Esophagus (tissue), 2 donors: ENCODE measurements around the gene BMP5. TPM values are rescaled to one million over a fixed set of nuclear protein-coding genes. Genes with fewer than 3 reads are reported as not detected.
"Not testable (repeated sequence)": the region's sequence is repeated elsewhere in the genome, so short reads cannot be mapped to it uniquely, and the experiment has no call there.

ENCODE experiments used
- H3K27ac ChIP-seq, 2 donors: one replicate each; pipeline ENCODE4 v1.5.1; 2013; ENCODE audit warnings: low read depth in 2 of 2, mild to moderate bottlenecking in 2 of 2, inconsistent platforms in 1 of 2, low read length in 1 of 2, moderate library complexity in 1 of 2
- H3K27me3 ChIP-seq, 2 donors: one replicate each; pipeline ENCODE4 v1.6.1; 2013; ENCODE audit warnings: low read length in 2 of 2, control low read depth in 1 of 2, mild to moderate bottlenecking in 1 of 2; ENCODE audit not compliant: insufficient read depth in 2 of 2, control insufficient read depth in 1 of 2
- H3K36me3 ChIP-seq, 2 donors: one replicate each; pipeline ENCODE4 v1.6.1; 2013; ENCODE audit warnings: low read length in 1 of 2; ENCODE audit not compliant: control insufficient read depth in 2 of 2, insufficient read depth in 2 of 2
- H3K4me1 ChIP-seq, 2 donors: one replicate each; pipeline ENCODE4 v1.6.1; 2013; ENCODE audit warnings: low read length in 1 of 2; ENCODE audit not compliant: control insufficient read depth in 2 of 2, insufficient read depth in 2 of 2
- H3K4me3 ChIP-seq, 2 donors: one replicate each; pipeline ENCODE4 v1.5.1; 2013; ENCODE audit warnings: low read length in 2 of 2, mild to moderate bottlenecking in 2 of 2, low read depth in 1 of 2, moderate library complexity in 1 of 2
- H3K9me3 ChIP-seq, 2 donors: one replicate each; pipeline ENCODE4 v1.6.1; 2013; ENCODE audit warnings: mild to moderate bottlenecking in 2 of 2, low read depth in 1 of 2, low read length in 1 of 2, moderate library complexity in 1 of 2; ENCODE audit not compliant: control insufficient read depth in 2 of 2, insufficient read depth in 1 of 2
- WGBS, 2 donors: extraction: QIAGEN DNeasy Blood & Tissue Kit; methylation state at CpG; one replicate each; pipeline ENCODE4 v1.1.7; 2013; 5-methylcytosine and 5-hydroxymethylcytosine counted together
- polyA plus RNA-seq, 2 donors: library from polyadenylated mRNA; stranded (reverse); fragments of 200-250 nt; gene quantifications; one replicate each; pipeline ENCODE4 v1.2.3, GENCODE V29; 2013
- donor health status: healthy with polysubstance abuse.
- donor health status: Bipolar disorder and iron deficiency.

The BMP5 gene
- under 1 TPM; 0.04 to 0.15 TPM for polyA plus RNA-seq

- no peaks in the 10 kb centered on the region for H3K36me3 ChIP-seq
- WGBS, 2 donors, result 65 to 74% methylated on average over 2 of the region's 2 CpGs
- no peaks in the 10 kb centered on the region for H3K27me3 ChIP-seq
- no peak within 1 kb of the TSS for H3K4me3 ChIP-seq
- H3K27ac ChIP-seq, result no peak within 1 kb of the TSS
- H3K4me1 ChIP-seq, result no peaks in the 10 kb centered on the region
- H3K9me3 ChIP-seq, result no peaks in the 10 kb centered on the region
Measured at GRCh38 chr6:55875400-55875799, at the start of gene BMP5. TSS of gene BMP5 (minus strand) at chr6:55875590. CDS start at chr6:55874865, 725 bp downstream.

- no peaks in the 10 kb centered on the region for H3K4me1 ChIP-seq
- H3K36me3 ChIP-seq, result no peaks in the 10 kb centered on the region
- H3K27ac ChIP-seq, result no peak overlapping the region
- no peaks in the 10 kb centered on the region for H3K27me3 ChIP-seq
- no peaks in the 10 kb centered on the region for H3K9me3 ChIP-seq
- no peak overlapping the region for H3K4me3 ChIP-seq
Measured at GRCh38 chr6:55922406-55922805, 47.0 kb upstream of the BMP5 start.

GRCh38 chr6:55919716-55920308 is 44.4 kb upstream of the BMP5 start:
- WGBS, 2 donors, result 78 to 82% methylated on average over 5 of the region's 5 CpGs
- no peak overlapping the region for H3K27ac ChIP-seq
- H3K4me3 ChIP-seq, result no peak overlapping the region
- H3K36me3 ChIP-seq, result no peaks in the 10 kb centered on the region
- no peaks in the 10 kb centered on the region for H3K27me3 ChIP-seq
- H3K9me3 ChIP-seq, result no peaks in the 10 kb centered on the region
- H3K4me1 ChIP-seq, result no peaks in the 10 kb centered on the region

GRCh38 chr6:55918639-55919038 is 43.2 kb upstream of the BMP5 start:
- H3K27ac ChIP-seq, result no peak overlapping the region
- WGBS, 2 donors, result 35 to 48% methylated on average over 2 of the region's 2 CpGs
- no peak overlapping the region for H3K4me3 ChIP-seq

GRCh38 chr6:55917751-55918415 is 42.5 kb upstream of the BMP5 start:
- Histone ChIP-seq H3K36me3 (no peaks in the 10 kb centered on the region), H3K27me3 (no peaks in the 10 kb centered on the region), H3K27ac (no peak overlapping the region), H3K9me3 (no peaks in the 10 kb centered on the region), H3K4me3 (no peak overlapping the region), H3K4me1 (no peaks in the 10 kb centered on the region)
- WGBS, 2 donors, result 56 to 63% methylated on average over 3 of the region's 3 CpGs

More at GRCh38 chr6:55918639-55919038, 43.2 kb upstream of the BMP5 start:
- Histone ChIP-seq H3K36me3 (no peaks in the 10 kb centered on the region), H3K9me3 (no peaks in the 10 kb centered on the region), H3K4me1 (no peaks in the 10 kb centered on the region), H3K27me3 (no peaks in the 10 kb centered on the region)

GRCh38 chr6:55916188-55916587 is 40.8 kb upstream of the BMP5 start:
- Histone ChIP-seq H3K4me1 (no peaks in the 10 kb centered on the region), H3K27ac (no peak overlapping the region), H3K36me3 (no peaks in the 10 kb centered on the region), H3K9me3 (no peaks in the 10 kb centered on the region), H3K4me3 (no peak overlapping the region), H3K27me3 (no peaks in the 10 kb centered on the region)
- WGBS, 2 donors, result 87 to 89% methylated on average over 2 of the region's 2 CpGs

- 52 to 64% methylated on average over 3 of the region's 3 CpGs for WGBS, 2 donors
- H3K4me1 ChIP-seq, result no peaks in the 10 kb centered on the region
- H3K27ac ChIP-seq, result no peak overlapping the region
- no peak overlapping the region for H3K4me3 ChIP-seq
- no peaks in the 10 kb centered on the region for H3K9me3 ChIP-seq
- H3K36me3 ChIP-seq, result no peaks in the 10 kb centered on the region
- H3K27me3 ChIP-seq, result no peaks in the 10 kb centered on the region
Measured at GRCh38 chr6:55913228-55914195, 38.1 kb upstream of the BMP5 start.

- WGBS, 2 donors, result 80 to 96% methylated on average over 1 to 28 of the region's 28 CpGs
- not testable (repeated sequence) for H3K36me3 ChIP-seq, H3K4me1 ChIP-seq, H3K27ac ChIP-seq, H3K27me3 ChIP-seq, H3K4me3 ChIP-seq, H3K9me3 ChIP-seq
Measured at GRCh38 chr6:55910466-55910865, 35.1 kb upstream of the BMP5 start.

GRCh38 chr6:55909911-55910310 is 34.5 kb upstream of the BMP5 start:
- not testable (repeated sequence) for H3K27ac ChIP-seq, H3K9me3 ChIP-seq, H3K4me3 ChIP-seq, H3K36me3 ChIP-seq, H3K27me3 ChIP-seq, H3K4me1 ChIP-seq
- WGBS, 2 donors, result 97% methylated on average over 25 of the region's 26 CpGs; no CpG with 5 or more reads in 1 of the 2 donors
